Duodenal mucosa (tissue), 2 donors: ENCODE results near the gene DPYSL5.
"Not testable (repeated sequence)": the region's sequence is repeated elsewhere in the genome, so short reads cannot be mapped to it uniquely, and the experiment has no call there.

ENCODE experiments used
- H3K27ac ChIP-seq: one replicate; pipeline ENCODE4 v1.7.0; 2013; ENCODE audit warnings: low read depth, low read length
- H3K27me3 ChIP-seq, 2 donors: one replicate each; pipeline ENCODE4 v1.7.0; 2013; ENCODE audit warnings: low read length in 2 of 2, control low read depth in 1 of 2; ENCODE audit not compliant: insufficient read depth in 2 of 2, control insufficient read depth in 1 of 2
- H3K36me3 ChIP-seq, 2 donors: one replicate each; pipeline ENCODE4 v1.7.0; 2013; ENCODE audit warnings: low read length in 2 of 2, control low read depth in 1 of 2; ENCODE audit not compliant: insufficient read depth in 2 of 2, control insufficient read depth in 1 of 2
- H3K4me1 ChIP-seq, 2 donors: one replicate each; pipeline ENCODE4 v1.7.0; 2013; ENCODE audit warnings: low read length in 2 of 2, control low read depth in 1 of 2; ENCODE audit not compliant: insufficient read depth in 2 of 2, control insufficient read depth in 1 of 2
- H3K4me3 ChIP-seq, 2 donors: one replicate each; pipeline ENCODE4 v1.7.0; 2013; ENCODE audit warnings: low read length in 2 of 2, low read depth in 1 of 2
- H3K9ac ChIP-seq, 2 donors: one replicate each; pipeline ENCODE4 v1.7.0; 2013; ENCODE audit warnings: low read length in 2 of 2, low read depth in 1 of 2
- H3K9me3 ChIP-seq, 2 donors: one replicate each; pipeline ENCODE4 v1.7.0; 2013; ENCODE audit warnings: low read length in 2 of 2, control low read depth in 1 of 2; ENCODE audit not compliant: control insufficient read depth in 1 of 2

The DPYSL5 gene

DNA sequence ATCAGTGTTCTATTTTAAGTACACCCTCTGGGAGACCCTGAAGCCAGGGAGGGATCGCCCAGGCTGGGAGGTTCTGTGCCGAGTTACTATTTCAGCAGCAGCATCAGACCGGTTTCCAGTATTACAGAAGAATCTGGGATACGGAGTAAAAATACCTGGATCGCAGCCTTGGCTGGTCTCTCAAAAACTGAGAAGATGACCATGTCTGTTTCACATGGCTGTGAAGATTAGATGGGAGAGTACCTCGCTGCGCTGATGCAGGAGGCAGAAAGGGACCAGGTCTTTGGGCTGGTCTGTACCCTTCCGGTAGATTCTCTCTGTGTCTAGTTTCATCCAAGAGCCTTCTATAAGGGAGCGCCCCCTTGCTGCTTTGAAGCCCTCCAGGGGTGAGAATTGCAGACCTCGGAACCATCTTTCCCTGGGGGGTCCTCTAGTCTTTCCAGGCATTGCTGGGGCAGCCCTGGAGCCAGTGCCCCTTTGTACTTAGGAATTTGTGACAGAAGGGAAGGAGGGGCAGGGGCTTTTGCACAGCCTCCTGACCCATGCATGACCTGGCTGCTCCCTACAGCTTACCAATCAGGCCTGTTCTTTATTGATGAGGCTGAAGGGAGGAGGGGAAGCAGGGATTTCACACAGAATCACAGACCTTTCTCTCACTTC is 66.2 kb downstream of the DPYSL5 start:
- Histone ChIP-seq H3K9me3 (no peaks in the 10 kb centered on the region), H3K27me3 (peaks cover 24 to 31% of the 10 kb centered on the region in 2 donors), H3K36me3 (no peaks in the 10 kb centered on the region), H3K9ac (no peak overlapping the region), H3K4me1 (no peaks in the 10 kb centered on the region), H3K4me3 (no peak overlapping the region), H3K27ac (no peak overlapping the region)

DNA sequence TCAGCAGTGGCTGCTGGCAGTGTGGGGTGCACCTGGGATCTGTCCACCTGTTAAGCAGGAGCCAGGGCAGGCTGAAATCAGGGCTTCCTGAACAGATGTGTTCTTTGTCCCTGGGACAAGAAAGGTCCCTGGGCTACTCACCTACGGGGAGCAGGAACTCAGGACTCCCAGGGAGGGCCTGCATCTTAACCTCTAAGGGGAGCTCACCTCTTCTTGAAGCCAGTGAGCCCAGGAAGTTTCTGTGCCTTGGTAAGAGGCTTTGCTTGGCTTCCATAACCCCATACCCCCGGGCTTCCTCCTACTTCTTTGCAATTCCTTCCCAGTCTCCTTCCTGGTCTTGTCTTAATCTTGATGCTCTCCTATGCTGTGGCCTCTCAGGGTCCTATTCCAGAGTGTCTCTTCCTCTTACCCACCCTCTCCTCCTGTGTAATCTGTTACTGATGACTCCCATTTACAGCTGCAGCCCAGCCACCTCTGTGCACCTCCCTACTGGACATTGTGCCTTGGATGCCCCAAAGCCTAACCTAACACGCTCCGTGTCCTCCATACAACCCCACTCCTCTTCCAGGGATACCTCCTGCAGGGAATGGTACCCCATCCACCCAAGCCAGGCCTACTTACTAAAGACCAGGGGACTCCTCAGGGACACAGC is 66.9 kb downstream of the DPYSL5 start:
- H3K4me1 ChIP-seq = no peaks in the 10 kb centered on the region
- no peak overlapping the region for H3K9ac ChIP-seq
- H3K4me3 ChIP-seq = no peak overlapping the region
- H3K9me3 ChIP-seq = no peaks in the 10 kb centered on the region
- peaks cover 24 to 31% of the 10 kb centered on the region in 2 donors for H3K27me3 ChIP-seq
- no peak overlapping the region for H3K27ac ChIP-seq
- no peaks in the 10 kb centered on the region for H3K36me3 ChIP-seq

DNA sequence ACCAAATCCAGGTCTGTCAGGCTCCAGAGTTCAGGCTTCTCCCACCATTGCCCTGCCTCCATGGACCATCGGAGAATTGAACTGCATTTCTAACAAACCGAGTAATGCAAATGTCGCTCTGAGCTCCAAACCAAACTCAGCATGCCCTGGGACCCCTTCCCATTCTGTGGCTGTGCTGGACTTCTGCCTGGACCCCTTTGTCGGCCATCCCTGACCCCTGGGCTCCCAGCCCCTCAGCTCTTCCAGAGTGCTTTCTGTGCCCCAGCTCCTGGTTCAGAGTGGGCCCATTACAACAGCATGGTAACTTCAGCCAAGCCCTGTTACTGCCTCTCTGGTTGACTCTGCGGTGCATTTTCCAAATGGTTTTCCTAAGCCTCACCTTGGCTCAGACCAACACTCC is 67.4 kb downstream of the DPYSL5 start:
- H3K27me3 ChIP-seq = peaks cover 24 to 31% of the 10 kb centered on the region in 2 donors
- no peak overlapping the region for H3K27ac ChIP-seq

DNA sequence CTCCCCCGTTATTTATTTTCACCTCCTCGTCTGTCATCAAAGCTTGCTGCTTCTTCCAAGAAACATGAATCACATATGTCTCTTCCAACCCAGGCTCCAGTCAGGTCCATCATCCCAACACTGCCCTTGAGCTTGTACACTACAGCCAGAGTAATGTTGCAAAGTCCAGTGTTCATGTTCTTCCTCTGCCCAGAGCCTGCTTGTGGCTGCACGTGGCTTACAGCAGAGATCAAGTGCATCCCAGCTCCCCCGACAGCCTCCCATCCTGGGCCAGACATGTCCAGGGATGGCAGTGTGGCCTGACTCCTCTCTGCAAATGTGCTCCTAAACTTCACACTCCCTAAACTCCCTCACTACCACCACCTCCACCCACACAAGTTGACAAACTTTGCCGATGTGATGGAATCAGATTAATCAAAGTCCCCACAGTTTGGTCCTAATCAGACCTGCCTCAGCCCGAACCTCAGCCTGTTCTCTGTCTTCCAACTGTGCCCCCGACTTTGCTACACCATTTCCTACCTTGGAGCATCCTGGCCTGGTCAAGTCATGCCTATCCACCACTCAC is 68.3 kb downstream of the DPYSL5 start:
- Histone ChIP-seq H3K4me3 (no peak overlapping the region), H3K4me1 (no peaks in the 10 kb centered on the region), H3K27ac (no peak overlapping the region), H3K27me3 (peaks cover 24 to 31% of the 10 kb centered on the region in 2 donors), H3K9me3 (no peaks in the 10 kb centered on the region), H3K36me3 (no peaks in the 10 kb centered on the region), H3K9ac (no peak overlapping the region)

More for the DNA sequence above, 67.4 kb downstream of the DPYSL5 start:
- H3K4me3 ChIP-seq = no peak overlapping the region
- H3K36me3 ChIP-seq = no peaks in the 10 kb centered on the region
- H3K4me1 ChIP-seq = no peaks in the 10 kb centered on the region
- no peak overlapping the region for H3K9ac ChIP-seq
- H3K9me3 ChIP-seq = no peaks in the 10 kb centered on the region

DNA sequence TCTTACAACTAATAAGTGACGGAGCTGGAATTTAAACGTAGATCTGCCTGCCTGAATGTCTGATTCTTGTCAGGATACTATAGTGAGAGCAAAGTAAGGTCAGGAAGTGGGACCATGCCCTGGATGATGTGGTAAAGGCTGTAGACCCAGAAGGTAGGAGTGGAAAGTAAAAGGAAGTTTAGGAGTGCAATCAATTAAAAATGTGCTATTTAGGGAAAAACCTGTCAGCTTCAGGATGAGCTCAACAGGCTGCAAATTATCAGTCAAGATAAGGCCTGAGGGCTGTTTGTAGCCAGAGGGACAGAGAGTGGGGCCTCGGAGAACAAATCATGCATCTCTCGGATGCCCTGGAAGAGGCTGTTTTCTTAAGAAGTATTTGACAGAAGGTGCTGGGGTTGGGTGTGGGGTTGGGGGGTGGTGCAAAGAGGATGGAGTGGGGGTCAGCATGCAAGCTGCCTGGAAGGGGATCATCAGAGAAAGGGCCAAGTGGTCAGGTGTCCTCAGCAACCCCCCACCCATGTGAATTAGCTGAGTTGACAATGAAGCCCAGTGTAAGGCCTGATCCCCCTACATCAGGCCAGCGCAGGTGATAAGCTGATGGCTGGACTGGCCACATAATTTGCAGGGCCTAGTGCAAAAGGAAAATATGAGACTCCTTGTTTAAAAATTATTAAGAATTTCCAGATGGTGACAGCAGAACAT is 69.4 kb downstream of the DPYSL5 start:
- H3K27ac ChIP-seq = no peak overlapping the region
- H3K9ac ChIP-seq = no peak overlapping the region
- H3K27me3 ChIP-seq = peaks cover 22 to 26% of the 10 kb centered on the region in 2 donors
- H3K9me3 ChIP-seq = no peaks in the 10 kb centered on the region
- H3K4me1 ChIP-seq = no peaks in the 10 kb centered on the region
- H3K36me3 ChIP-seq = no peaks in the 10 kb centered on the region
- no peak overlapping the region for H3K4me3 ChIP-seq

DNA sequence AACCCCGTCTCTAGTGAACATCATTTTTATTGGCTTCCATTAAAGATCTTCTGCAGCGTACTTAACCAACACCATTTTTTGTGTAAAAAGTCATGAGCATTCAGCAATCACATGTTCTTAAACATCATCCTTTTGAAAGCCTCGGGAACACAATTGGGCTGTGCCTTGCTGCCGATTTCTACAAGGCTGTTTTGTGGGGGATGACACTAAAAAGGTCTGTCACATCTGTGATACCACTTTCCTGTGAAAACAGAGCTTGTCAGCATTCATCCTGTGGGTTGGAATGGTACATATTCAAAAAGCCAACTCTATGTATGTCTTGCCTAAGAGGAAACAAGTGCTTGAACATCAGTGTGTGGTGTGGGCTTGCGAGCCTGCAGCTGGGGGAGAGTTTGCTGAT is 73.4 kb downstream of the DPYSL5 start:
- Histone ChIP-seq H3K9me3 (no peaks in the 10 kb centered on the region), H3K4me1 (no peaks in the 10 kb centered on the region), H3K4me3 (no peak overlapping the region), H3K9ac (no peak overlapping the region), H3K36me3 (no peaks in the 10 kb centered on the region), H3K27ac (no peak overlapping the region), H3K27me3 (peaks cover 0 to 14% of the 10 kb centered on the region in 2 donors)

DNA sequence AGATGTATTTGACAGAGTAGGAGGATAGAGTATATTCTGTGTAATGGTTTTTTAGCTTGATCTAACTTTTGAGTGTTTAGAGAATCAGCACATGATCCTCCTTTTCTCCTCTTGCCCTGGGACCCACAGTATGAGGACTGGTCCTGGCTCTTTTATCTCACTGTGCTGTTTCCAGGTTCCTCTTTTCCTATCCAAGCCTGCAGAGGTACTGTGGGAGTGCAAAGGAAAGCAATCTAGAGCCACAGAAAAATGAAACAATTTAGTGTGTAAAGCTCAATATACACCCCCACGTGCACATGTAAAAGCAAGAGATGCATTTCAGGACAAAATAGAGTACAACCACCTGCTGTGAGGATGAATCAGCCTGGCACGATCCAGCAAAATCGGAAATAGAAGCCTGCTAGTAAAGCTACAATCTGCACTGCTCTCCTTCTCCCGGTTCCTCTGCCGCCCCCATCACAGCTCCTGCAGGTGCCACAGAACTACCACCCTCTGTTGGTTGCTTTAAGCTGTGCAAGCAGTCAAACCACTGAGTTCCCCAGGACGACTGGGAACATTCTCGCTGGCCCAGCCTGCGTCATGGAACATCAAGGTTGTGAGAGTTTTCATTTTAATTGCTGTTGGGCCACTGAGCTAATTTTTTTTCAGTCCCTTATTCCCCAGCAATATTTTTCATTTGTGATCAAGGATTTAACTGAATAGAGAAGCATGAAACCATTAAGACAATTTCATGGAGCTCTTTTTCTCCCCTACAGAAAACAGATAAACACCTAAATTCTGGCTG is 74.7 kb downstream of the DPYSL5 start:
- no peaks in the 10 kb centered on the region for H3K9me3 ChIP-seq
- H3K36me3 ChIP-seq = no peaks in the 10 kb centered on the region
- no peak overlapping the region for H3K4me3 ChIP-seq
- no peak overlapping the region for H3K9ac ChIP-seq
- H3K27ac ChIP-seq = no peak overlapping the region
- H3K4me1 ChIP-seq = no peaks in the 10 kb centered on the region
- H3K27me3 ChIP-seq = peaks cover 0 to 14% of the 10 kb centered on the region in 2 donors

DNA sequence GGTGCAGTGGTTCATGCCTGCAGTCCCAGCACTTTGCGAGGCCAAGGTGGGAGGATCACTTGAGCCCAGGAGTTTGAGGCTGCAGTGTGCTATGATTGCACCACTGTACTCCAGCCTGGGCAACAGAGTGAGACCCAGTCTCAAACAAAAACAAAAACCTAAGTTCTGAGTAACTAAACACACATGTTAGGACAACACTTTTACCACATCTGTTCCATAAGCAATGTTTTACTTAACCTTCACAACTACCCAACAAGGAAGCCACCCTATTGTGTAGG is 75.2 kb downstream of the DPYSL5 start:
- not testable (repeated sequence) for H3K4me1 ChIP-seq, H3K9me3 ChIP-seq, H3K4me3 ChIP-seq, H3K9ac ChIP-seq, H3K36me3 ChIP-seq, H3K27ac ChIP-seq
- peaks cover 0 to 14% of the 10 kb centered on the region in 2 donors for H3K27me3 ChIP-seq

DNA sequence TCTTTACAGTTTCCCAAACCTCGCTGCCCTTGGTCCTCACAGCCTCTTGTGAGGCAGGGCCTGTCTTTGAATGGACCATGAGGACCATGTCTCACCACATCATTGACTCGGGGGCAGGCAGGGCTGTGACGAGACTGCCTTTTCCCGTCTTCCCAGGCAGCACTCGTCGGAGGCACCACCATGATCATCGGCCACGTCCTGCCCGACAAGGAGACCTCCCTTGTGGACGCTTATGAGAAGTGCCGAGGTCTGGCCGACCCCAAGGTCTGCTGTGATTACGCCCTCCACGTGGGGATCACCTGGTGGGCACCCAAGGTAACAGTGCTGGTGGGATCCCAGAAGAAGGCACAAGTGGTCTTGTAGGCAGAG is 76.8 kb downstream of the DPYSL5 start:
- Histone ChIP-seq H3K27ac (no peak overlapping the region), H3K4me3 (no peak overlapping the region), H3K9me3 (no peaks in the 10 kb centered on the region), H3K27me3 (peaks cover 0 to 14% of the 10 kb centered on the region in 2 donors), H3K4me1 (no peaks in the 10 kb centered on the region), H3K9ac (no peak overlapping the region), H3K36me3 (no peaks in the 10 kb centered on the region)
